HG03108 (cell line): ENCODE measurements around the gene SVOP.
"Not testable (repeated sequence)": the region's sequence is repeated elsewhere in the genome, so short reads cannot be mapped to it uniquely, and the experiment has no call there.

Experiments used
- ATAC-seq: cut with Tn5 transposase; IDR thresholded peaks from one replicate; pipeline ENCODE4 v1.9.1; 2021; ENCODE audit warnings: moderate library complexity; ENCODE audit not compliant: unreplicated experiment

The SVOP gene

GRCh38 chr12:108896336-108896735 is 124.5 kb downstream of the SVOP start:
- no peak for ATAC-seq

GRCh38 chr12:108895220-108895802 is 125.6 kb downstream of the SVOP start:
- ATAC-seq = no peak

DNA sequence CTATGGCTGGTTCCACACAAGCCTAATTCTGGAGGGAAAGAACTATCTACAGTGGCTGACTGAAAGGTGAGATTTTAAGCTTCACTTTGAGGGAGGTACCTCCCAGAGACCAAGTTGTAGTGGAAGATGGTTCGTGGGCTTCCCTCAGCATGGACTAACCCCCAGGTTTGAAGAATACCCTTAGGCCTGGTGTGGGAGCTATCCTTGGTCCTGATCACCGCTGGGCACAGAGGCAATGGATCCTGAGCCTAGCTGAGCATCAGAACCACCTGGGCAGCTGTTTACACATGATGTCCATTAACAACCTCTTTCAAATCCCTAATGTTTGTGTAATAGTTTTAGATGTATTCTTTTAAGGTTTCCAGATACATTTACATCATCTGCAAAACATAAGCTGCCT is 130.7 kb downstream of the SVOP start:
- ATAC-seq = no peak

- no peak for ATAC-seq
Observed at GRCh38 chr12:108888031-108888430, 132.8 kb downstream of the SVOP start.

GRCh38 chr12:108886873-108887629 is 133.8 kb downstream of the SVOP start:
- no peak for ATAC-seq

DNA sequence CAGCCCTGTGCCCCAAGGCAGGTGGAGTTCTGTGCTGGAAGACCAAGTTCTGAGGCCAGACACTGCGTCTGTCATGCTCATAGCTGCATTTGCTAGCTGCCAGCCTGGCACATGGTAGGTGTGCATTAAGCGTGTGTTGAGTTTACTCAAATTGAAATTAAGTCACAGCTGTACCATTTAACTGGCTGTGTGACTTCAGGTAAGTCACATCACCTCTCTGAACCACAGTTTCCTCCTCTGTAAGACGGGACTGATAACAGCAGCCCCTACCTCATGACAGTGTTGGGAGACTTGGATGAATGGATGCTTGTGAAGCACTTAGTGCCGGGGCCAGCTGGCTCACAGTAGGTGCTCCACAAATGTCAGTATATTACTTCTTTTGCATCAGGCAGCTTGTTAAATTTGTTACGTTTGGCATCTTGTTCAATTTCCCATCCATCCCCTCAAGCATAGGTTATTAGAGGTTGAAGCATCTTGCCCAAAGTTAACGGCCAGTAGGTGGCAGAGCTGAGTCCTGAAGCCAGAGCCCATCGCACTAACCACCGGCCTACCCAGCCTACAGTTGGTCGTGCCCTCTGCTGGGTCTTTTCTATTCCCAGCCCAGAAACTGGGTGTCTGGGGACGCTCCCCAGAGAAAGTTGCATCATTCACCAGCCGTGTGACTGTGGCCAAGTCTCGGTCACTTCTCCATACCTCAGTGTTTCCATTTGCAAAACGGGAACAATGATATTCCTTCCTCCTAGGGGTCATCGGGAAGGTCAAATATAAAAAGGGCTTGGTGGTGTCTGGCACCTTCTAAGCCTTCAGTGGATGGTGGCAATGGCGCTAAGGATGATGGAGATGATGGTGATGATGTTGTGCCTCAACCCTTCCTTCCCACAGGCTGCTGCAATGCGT is 136.5 kb downstream of the SVOP start:
- no peak for ATAC-seq

- ATAC-seq = no peak
Observed at GRCh38 chr12:108881953-108882352, 138.9 kb downstream of the SVOP start.

GRCh38 chr12:108879615-108880254 is 141.1 kb downstream of the SVOP start, which contains the start of gene DAO:
TSS of gene DAO (plus strand) at chr12:108880092. CDS start at chr12:108885007, 4,915 bp downstream.
- ATAC-seq = no peak

DNA sequence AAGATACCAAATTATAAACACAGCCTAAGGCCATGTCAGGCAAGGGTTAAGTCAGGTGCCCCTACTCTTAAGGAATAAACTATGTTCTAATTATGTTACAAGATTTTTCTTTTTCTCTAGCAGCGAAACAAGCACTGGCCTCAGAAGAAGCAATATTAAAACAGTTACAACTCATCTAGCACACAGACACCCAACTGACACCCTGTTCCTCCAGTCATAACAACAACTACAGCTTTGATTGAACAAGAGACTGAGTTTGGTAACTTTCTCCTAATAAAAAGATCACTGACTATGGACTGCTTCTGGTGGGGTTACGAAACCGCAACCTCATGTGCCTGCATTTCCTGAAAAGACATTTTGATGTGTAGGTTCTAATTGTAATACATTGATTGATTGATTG is 144.3 kb downstream of the SVOP start:
- ATAC-seq = no peak

DNA sequence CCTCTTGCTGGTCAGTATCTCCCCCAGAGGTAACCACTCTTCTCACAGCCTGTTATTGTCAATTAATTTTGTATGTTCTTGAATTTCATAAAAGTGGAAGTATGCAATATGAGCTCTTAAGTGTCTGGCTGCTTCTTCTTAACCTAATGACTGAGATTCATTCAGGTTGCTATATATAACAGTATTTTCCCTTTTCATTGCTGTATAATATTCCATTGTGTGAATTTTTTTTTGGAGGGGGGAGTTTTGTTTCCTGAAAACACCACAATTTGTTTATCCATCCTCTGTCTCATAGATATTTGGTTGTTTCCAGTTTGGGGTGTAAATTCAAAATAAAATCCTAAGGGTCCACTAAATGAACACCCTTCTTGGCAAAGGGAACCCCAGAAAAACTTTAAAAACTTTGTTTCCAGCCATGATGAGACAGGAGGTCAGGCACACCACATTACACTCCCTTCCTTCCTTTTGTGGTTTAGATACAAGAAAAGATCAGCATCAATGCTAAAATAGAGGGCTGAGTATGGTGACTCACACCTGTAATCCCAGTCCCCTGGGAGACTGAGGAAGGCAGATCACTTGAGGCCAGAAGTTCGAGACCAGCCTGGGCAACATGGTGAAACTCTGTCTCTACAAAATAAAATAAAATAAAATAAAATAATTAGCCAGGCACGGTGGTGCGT is 145.0 kb downstream of the SVOP start:
- no peak for ATAC-seq

DNA sequence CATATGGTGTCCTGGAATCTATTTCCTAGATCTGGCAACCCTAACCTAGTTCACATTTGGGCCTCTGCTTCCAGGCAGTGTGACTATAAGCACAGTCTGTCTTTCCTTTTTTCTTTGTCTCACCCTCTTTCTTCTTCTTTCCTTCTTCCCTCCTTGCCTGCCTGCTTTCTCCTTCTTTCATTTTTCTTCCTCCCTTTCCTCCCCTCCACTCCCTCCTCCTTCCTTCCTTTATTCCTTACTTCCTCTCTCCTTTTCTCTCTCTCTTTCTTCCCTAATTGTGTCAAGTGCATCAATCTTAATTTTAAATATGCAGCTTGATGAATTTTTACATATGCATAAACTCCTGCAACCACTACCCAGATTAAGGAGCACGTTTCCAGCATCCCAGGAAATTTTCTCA is 145.6 kb downstream of the SVOP start:
- no peak for ATAC-seq

GRCh38 chr12:108868781-108869180 is 152.1 kb downstream of the SVOP start:
- no peak for ATAC-seq

GRCh38 chr12:108866083-108866482 is 154.8 kb downstream of the SVOP start:
- ATAC-seq = not testable (repeated sequence)

GRCh38 chr12:108865169-108865568 is 155.7 kb downstream of the SVOP start:
- no peak for ATAC-seq

- no peak for ATAC-seq
Observed at GRCh38 chr12:108862588-108862959, 158.3 kb downstream of the SVOP start.

DNA sequence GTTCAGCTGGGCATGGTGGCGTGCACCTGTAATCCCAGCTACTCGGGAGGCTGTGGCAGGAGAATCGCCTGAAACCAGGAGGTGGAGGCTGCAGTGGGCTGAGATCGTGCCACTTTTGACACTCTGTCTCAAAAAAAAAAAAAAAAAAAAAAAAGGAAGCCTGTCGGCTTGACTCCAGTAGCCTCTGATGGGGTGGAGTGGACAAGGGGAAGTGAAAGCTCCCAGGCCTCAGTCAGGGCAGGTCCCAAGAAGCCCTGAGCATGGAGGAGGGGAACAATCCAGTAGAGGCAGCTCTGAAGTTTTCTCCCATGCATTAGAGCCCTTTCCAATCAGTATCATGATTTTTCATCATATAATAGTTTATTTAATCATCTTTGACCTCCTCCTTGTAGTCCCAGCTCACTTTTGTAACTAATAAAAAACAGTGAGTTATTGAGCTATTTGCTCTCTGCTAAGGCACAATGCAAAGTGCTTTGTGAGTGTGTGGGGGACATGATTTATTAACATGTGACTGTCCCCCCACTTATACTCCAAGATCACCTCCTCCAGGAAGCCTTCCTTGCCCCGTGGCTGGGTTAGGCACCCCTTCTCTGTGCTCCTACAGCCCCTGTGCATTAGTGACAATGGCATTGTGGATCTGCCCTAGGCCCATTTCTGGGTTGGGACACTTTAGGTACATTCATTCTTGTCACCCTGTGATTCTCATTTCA is 158.8 kb downstream of the SVOP start:
- no peak for ATAC-seq

DNA sequence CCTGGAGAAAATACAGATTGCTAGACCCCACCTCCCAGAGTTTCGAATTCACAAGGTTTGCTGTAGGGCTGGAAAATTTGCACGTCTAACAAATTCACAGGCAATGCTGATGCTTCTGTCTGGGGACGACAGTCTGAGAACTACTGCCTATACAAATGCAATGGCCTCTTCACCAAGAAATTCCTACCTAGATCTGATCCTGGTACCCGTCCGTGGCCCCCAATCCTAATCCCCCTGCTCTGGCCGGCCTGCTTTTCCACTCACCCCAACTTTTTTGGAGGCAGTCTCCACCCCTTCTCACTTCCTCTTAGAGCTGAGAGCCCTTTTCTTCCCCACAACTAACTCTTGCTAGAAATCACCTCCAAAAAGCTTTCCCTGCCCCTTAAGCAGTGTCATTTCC is 160.4 kb downstream of the SVOP start:
- ATAC-seq = no peak

DNA sequence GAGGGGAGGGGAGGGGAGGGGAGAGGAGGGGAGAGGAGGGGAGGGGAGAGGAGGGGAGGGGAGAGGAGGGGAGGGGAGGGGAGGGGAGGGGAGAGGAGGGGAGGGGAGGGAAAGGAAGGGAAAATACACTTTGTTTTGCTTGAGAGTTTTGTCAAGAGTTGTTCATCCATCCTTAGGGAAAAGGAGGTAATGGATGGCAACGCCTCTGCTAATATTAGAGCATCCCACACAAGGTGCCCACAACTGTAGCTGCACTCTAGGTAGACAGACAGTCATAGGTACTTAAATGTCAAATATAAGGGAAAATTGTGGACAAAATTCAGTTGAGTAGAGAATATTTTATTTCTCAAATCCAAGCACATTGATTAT is 161.0 kb downstream of the SVOP start:
- no peak for ATAC-seq

- ATAC-seq = not testable (repeated sequence)
Observed at GRCh38 chr12:108859141-108859922, 161.5 kb downstream of the SVOP start.
